IPS DF 19.7 (cell line): ENCODE results near the gene MMD.

Experiments
- DNase-seq: peaks from one replicate; pipeline ENCODE4 v3.0.0-alpha.2; 2013; ENCODE audit warnings: low read depth, low spot score

Gene MMD

DNA sequence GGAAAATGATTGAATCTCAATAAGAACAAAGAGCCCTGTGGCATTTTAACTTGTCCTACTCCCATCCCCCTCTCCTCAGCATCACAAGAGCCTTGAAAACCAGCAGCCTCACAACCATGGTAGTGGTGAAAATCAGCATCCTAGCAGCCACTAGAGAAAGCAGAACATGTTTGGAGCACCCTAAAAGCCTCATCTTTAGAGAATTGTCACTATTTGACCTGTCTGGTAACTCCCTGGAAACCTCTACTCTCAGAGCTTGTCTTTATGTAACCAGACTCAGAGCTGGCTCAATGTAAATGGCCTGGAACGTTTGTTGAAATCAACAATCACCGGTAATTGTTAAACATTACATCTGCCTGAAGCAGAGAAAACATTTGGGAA is 70.8 kb downstream of the MMD start:
- peak; percentile 12 for DNase-seq

DNA sequence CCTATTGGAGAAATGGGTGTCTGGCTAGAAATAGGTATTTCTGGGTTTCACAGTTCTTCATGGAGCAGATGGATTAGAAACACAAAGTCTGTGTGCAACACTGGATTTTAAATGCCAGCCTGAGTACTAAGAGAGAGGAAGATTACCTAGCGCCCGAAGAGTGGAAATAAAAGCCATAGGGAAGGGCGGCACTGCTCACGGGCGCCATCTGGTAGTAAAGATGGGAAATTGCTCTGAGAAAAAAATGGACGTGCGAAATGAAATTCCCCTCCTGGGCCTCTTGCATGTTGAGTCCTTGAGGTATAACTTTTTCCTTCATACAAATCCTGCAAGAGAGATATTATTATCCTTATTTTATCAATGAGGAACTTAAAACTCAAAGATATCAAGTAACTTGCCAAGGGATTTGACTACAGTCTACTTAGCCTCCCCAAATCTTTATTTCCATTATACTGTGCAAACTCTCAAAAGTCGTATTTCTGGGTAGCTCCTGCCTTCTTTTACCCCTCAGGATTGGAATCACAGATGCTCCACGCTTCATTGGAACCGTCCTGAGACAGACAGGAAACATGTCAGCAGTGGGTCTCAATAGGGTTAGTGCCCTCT is 72.8 kb downstream of the MMD start:
- no peak for DNase-seq

DNA sequence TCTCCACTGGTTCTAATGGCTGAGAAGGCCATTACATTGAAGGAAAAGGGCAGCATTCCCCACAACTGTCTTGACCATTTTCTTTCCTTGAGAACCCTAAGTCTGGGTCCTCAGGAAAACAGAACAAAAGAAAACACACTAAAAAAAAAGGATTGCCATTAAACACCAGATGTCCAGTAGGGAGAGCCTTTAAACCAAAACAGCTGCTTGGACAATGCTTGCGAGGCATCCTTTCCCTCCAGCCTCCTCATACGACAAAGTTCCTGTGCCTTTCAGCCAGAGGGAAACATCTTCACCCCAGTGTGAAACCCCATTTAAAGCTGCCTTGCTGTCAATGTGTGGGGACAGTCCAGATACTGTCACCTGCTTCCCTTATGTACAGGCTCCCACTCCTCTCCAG is 74.3 kb downstream of the MMD start:
- no peak for DNase-seq

DNA sequence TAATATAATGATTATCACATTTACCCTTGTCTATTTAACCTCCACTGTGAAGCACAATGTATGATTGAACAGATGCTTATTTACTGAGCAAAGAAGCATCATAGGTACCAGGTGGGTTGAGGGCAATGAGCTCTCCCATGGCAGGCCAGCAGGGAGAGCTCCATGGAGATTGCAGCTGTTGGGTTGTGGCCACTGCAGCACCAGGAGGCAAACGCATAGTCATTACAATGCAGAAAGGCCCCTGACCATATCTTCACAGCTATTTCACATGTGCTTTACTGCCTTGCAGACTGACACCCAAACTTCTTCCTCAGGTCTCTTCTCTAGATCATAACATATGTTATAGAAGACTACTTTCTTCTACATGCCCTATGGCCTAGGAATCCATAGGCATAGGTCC is 75.0 kb downstream of the MMD start:
- DNase-seq = no peak

DNA sequence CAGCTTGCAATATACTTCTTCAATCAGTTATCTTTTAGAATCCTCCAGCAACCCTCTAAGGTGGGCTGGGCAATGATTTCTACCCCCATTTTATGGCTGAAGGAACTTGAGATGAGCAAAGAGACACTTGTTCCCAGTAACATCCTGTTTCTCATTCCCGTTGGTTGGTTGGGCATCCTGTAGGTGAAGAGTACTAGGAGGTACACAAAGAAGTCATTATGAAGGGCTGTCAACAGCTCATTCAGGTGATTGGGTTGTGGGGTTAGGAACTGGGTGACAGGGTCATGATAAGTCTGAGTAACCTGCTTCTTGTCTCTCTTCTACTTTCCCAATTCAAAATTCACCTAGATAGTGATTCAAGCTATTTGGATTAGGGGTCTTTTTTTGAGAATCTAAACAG is 76.5 kb downstream of the MMD start:
- no peak for DNase-seq

DNA sequence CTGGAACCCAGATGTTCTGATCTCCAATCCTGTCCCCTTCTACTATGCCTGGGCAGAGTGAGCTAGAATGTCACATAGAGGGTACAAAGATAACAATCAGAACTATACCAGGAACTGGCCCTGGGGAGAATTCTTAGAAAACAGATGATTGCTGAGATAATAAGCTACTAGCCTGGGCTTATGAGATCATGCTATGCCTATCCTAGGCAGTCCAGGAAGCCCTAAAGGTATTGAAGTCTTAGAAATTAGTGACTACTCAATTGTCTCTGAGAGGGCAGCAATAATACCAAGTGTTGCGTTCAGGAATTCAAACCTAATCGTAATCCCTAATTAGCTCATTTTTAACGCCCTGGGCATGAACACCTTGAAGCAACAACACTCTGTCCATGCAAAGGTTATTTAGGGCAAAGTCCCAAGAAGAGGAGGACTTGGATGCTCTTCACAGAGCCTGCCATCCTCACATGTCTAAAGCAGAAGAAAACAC is 77.1 kb downstream of the MMD start:
- no peak for DNase-seq

DNA sequence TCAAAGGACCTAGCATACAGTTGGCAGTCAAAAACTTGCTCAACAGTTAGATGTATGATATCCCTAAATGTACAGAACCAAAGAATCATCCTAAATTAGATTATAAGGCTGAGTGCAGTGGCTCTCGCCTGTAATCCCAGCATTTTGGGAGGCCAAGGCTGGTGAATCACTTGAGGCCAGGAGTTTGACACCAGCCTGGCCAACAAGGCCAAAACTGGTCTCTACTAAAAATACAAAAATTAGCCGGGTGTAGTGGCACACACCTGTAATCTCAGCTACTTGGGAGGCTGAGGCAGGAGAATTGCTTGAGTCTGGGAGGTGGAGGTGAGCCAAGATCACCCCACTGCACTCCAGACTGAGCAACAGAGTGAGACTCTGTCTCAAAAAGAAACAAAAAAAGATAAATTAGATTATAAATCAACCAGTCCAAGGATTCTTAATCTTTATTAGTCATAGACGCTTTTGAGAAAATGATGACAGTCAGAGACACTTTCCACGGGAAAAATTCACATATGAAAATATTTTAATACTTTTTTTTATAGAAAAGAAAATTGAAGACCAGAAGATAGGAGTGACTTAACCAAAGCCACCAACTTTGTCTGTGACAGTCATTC is 77.6 kb downstream of the MMD start:
- DNase-seq = no peak

DNA sequence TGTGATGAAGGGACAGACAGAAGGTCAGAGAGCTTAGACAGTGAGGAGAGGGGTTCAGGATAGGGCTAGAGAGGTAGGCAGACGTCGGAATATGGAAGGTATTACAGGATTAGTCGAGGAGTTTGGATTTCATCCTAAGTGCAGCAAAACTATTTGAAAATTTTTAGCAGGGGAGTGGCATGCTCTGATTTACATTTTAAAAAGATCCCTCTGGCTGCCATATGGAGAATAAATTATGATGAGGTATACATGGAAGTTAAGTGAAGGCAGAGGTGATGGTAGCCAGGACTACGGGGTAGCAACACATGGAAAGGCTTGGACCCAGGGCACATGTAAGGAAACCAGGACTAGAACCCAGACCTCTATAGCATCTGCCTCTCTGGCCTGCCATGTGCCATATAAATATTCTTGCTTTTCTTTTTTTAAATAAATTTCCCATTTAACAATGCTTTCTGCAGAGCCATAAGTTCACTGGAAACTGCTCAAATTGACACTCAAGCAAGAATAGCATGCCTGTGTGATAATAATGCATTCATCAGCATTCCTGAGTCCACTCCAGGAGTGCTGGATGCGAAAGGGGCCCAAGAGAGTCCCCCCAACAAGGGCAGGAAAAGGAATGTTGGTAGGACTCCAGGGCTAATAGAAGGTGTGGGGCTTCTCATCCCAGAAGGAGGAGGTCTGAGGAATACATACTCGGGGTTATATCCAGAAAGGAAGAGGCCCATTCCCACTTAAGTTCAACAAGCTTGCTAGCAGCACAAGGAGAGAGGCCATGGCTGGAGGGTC is 78.6 kb downstream of the MMD start:
- no peak for DNase-seq
